Small intestine (tissue), 7 donors: ENCODE measurements around the gene PTPRF. TPM values are rescaled to one million over a fixed set of nuclear protein-coding genes. Genes with fewer than 3 reads are reported as not detected.
"Not testable (repeated sequence)": the region's sequence is repeated elsewhere in the genome, so short reads cannot be mapped to it uniquely, and the experiment has no call there.

Source experiments
- DNase-seq, 2 donors: peaks; one replicate each; pipeline versions ENCODE4 v3.0.0 to v3.0.0-alpha.2; 2013
- FAIRE-seq: peaks from 2 replicates; lab custom pipeline; 2012; peaks lifted over from hg19 to GRCh38; lab: Jason Lieb, UNC
- H3K27ac ChIP-seq, 3 donors: one replicate each; pipeline ENCODE4 v1.5.1; 2013; ENCODE audit warnings: low read length in 2 of 3, mild to moderate bottlenecking in 2 of 3, control low read depth in 1 of 3, inconsistent platforms in 1 of 3, low read depth in 1 of 3, moderate library complexity in 1 of 3
- H3K27me3 ChIP-seq, 3 donors: one replicate each; pipeline ENCODE4 v1.6.1; 2013; ENCODE audit warnings: low read length in 3 of 3, inconsistent platforms in 1 of 3; ENCODE audit not compliant: control insufficient read depth in 3 of 3, insufficient read depth in 3 of 3
- H3K36me3 ChIP-seq, 3 donors: one replicate each; pipeline ENCODE4 v1.6.1; 2013; ENCODE audit warnings: low read length in 3 of 3, inconsistent platforms in 1 of 3, low read depth in 1 of 3, mild to moderate bottlenecking in 1 of 3, moderate library complexity in 1 of 3; ENCODE audit not compliant: control insufficient read depth in 3 of 3, insufficient read depth in 2 of 3
- H3K4me1 ChIP-seq, 3 donors: one replicate each; pipeline ENCODE4 v1.6.1; 2013; ENCODE audit warnings: low read length in 2 of 3, inconsistent platforms in 1 of 3, low read depth in 1 of 3, mild to moderate bottlenecking in 1 of 3, moderate library complexity in 1 of 3; ENCODE audit not compliant: control insufficient read depth in 3 of 3, insufficient read depth in 2 of 3
- H3K4me3 ChIP-seq, 3 donors: one replicate each; pipeline ENCODE4 v1.5.1; 2013; ENCODE audit warnings: low read length in 3 of 3, control low read depth in 1 of 3, inconsistent platforms in 1 of 3, low read depth in 1 of 3, mild to moderate bottlenecking in 1 of 3, moderate library complexity in 1 of 3
- H3K9me3 ChIP-seq, 2 donors: one replicate each; pipeline ENCODE4 v1.6.1; 2013; ENCODE audit warnings: low read depth in 1 of 2, low read length in 1 of 2; ENCODE audit not compliant: control insufficient read depth in 2 of 2, insufficient read depth in 1 of 2
- WGBS, 3 donors: extraction: QIAGEN DNeasy Blood & Tissue Kit; methylation state at CpG; one replicate each; pipeline ENCODE4 v1.1.7; 2013; 5-methylcytosine and 5-hydroxymethylcytosine counted together
- polyA plus RNA-seq, 4 donors: library from polyadenylated mRNA; stranded (reverse) in 3 of 4; unstranded in 1 of 4; fragments of 200-250 nt in 3 of 4; fragments of 120-200 nt in 1 of 4; gene quantifications; one replicate each; pipeline versions ENCODE4 v1.2.1 to v1.2.3, GENCODE V29; 2013
- donor health status: healthy with polysubstance abuse.
- donor health status: control.
- donor health status: control.
- donor health status: Bipolar disorder and iron deficiency.
- donor health status: healthy.

Gene PTPRF
- polyA plus RNA-seq, 4 donors = 77.0 to 255 (median 83.2) TPM

DNA sequence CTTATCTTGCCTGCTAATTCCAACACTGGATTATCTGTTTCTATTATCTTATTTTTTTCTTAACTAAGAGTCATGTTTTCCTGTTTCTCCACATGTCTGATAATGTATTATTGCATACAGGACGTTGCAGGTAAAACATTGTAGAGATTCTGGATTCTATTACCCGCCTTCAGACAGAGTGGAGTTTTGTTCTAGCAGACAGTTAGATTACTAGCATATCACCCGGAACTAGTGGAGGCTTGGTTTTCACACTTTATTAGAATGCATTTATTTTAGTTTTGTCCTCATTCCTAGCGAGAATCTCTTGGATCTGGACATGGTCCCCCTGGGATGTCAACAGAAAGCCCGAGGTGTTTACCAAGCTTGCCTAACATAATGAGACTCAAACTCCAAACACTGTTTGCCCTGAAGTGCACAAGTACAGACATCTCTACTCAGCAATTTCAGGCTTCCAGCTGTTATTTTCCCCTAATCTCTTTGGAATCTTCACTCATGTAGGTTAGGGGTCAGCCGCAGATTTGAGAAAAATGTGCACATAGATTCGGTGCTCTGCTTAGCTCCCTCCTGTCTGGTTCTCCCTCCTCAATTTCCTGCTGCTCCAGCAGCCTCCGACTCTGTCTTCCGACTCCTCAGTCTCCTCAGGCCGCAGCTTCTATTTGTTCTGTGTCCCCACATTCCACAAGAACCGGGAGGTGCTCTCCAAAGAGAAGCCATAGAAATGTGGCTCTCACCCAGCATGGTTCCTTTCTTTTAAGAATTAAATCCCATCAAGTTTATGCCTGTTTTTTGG is 36.8 kb upstream of the PTPRF start:
- WGBS, 3 donors = 50 to 66% (median 66%) methylated on average over 11 of the region's 11 CpGs
- H3K27ac ChIP-seq = no peak overlapping the region
- FAIRE-seq (no peak), DNase-seq (no peak)
- H3K4me3 ChIP-seq = no peak overlapping the region
- H3K9me3 ChIP-seq = peaks cover 0 to 18% of the 10 kb centered on the region in 2 donors
- H3K36me3 ChIP-seq = no peaks in the 10 kb centered on the region
- H3K4me1 ChIP-seq = no peaks in the 10 kb centered on the region
- H3K27me3 ChIP-seq = no peaks in the 10 kb centered on the region

DNA sequence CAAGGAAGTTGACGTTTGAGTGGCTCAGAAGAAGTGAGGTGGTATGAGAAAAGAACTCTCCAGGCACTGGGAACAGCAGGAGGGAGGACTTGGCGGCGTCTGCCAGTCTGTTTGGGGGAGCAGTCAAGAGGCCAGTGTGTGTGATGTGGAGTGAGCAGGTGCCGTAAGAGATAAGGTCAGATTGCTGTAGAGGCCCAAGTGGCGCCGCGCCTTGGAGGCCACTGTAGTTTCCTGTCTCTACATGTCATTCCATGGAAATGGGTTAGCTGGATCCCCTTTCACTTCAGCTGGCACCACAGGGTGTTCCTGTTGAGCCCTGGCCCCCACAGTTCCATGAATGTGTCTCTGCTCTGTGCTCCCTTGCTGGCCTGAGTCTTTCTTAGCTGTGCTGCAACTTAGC is 35.5 kb upstream of the PTPRF start:
- DNase-seq (no peak), FAIRE-seq (no peak)
- H3K27me3 ChIP-seq = no peaks in the 10 kb centered on the region
- H3K36me3 ChIP-seq = no peaks in the 10 kb centered on the region
- H3K27ac ChIP-seq = no peak overlapping the region
- peaks cover 0 to 14% of the 10 kb centered on the region in 2 donors for H3K9me3 ChIP-seq
- no peak overlapping the region for H3K4me3 ChIP-seq
- WGBS, 3 donors = 82 to 88% (median 83%) methylated on average over 7 of the region's 7 CpGs
- no peaks in the 10 kb centered on the region for H3K4me1 ChIP-seq

DNA sequence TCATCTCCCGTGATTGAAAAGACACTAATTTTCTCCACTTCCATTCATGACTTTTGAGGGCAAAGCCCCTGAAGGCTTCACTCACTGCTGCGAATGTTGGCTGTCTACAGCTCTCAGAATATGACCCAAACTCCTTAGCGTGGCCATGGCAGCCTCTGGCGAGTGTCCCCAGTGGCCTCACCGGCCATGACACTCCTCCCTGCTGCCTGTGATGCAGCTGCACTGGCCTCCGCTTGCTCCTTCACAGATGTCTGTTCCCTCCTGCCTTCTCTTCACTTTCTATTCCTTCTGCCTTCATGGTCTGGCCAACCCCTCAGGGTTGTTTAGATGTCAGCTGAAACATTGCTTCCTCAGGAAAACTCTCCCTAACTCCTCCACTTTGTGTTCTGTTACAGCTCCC is 30.8 kb upstream of the PTPRF start:
- no peak for FAIRE-seq
- H3K9me3 ChIP-seq = no peaks in the 10 kb centered on the region

DNA sequence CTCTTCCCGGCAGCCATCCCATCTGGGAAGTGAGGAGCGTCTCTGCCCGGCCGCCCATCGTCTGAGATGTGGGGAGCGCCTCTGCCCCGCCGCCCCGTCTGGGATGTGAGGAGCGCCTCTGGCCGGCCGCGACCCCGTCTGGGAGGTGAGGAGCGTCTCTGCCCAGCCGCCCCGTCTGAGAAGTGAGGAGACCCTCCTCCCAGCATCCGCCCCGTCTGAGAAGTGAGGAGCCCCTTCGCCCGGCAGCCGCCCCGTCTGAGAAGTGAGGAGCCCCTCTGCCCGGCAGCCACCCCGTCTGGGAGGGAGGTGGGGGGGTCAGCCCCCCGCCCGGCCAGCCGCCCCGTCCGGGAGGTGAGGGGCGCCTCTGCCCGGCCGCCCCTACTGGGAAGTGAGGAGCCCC is 28.9 kb upstream of the PTPRF start:
- not testable (repeated sequence) for H3K27me3 ChIP-seq, H3K9me3 ChIP-seq, H3K4me3 ChIP-seq, DNase-seq, H3K4me1 ChIP-seq, H3K36me3 ChIP-seq, FAIRE-seq, H3K27ac ChIP-seq
- WGBS, 3 donors = 94 to 98% (median 95%) methylated on average over 6 to 20 of the region's 33 CpGs

More for the DNA sequence above, 30.8 kb upstream of the PTPRF start:
- H3K27ac ChIP-seq = no peak overlapping the region
- no peaks in the 10 kb centered on the region for H3K36me3 ChIP-seq
- no peak overlapping the region for H3K4me3 ChIP-seq
- WGBS, 3 donors = 72 to 84% (median 75%) methylated on average over 6 of the region's 6 CpGs
- no peak for DNase-seq
- no peaks in the 10 kb centered on the region for H3K27me3 ChIP-seq
- H3K4me1 ChIP-seq = no peaks in the 10 kb centered on the region

DNA sequence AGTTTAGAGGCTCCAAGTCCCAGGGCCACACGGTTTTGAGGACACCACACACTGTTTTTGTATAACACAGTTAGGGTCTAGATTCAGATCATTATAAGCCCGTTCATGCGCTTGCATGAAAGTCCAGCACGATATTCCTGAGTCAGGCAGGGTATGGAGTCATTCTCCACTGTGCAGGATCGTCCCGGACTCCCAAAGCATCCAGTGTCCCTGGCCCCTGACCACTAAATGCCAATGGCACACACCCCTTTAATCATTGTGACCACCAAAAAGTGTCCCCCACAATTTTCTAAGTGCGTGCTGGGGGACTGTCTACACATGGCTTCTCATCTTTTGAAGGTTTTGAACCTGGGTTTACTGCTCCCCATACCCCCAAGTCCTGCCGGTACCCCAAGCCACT is 27.1 kb upstream of the PTPRF start:
- no peak overlapping the region for H3K27ac ChIP-seq
- H3K4me3 ChIP-seq = no peak overlapping the region
- DNase-seq = no peak
- H3K4me1 ChIP-seq = no peaks in the 10 kb centered on the region
- H3K27me3 ChIP-seq = no peaks in the 10 kb centered on the region
- no peak for FAIRE-seq
- no peaks in the 10 kb centered on the region for H3K36me3 ChIP-seq
- WGBS, 3 donors = 91 to 92% (median 92%) methylated on average over 8 of the region's 8 CpGs
- no peaks in the 10 kb centered on the region for H3K9me3 ChIP-seq

DNA sequence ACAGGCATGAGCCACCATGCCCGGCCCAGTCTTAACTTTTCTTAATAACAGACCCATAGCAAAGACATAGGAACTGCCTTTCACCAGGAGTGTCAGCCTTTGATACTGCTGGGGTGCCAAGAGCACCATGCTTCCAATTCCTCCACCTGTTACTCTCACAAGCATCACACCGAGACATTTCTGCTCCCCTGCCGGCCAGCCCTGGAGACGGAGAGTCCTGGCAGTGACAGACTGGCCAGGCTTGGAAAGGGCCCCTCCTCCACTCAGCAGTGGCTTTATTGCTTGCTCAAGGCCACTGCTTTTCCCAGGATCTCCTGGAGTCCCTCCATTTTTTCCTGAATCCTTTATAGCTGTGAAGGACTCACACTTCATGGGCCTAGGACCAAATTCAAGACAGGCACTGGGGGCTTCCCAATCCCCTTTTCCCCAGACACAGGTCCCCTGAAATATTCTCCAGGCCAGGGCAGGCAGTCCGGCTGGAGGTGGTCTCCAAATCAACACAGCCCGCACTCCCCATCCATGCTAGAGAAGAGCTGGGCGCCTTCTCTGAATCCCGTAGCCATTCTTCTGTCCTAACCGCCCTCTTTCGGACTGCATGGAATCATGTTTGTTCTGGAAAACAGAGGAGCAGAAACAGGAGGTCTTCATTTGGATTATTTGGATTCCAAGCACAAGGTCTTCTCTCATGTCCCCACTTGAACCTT is 25.5 kb upstream of the PTPRF start:
- Histone ChIP-seq H3K4me1 (no peaks in the 10 kb centered on the region), H3K36me3 (no peaks in the 10 kb centered on the region), H3K9me3 (no peaks in the 10 kb centered on the region), H3K4me3 (no peak overlapping the region), H3K27me3 (no peaks in the 10 kb centered on the region), H3K27ac (no peak overlapping the region)
- peak in 1 of 2 donors; percentile 28 for DNase-seq
- FAIRE-seq = no peak
- 87 to 90% (median 89%) methylated on average over 10 of the region's 10 CpGs for WGBS, 3 donors

DNA sequence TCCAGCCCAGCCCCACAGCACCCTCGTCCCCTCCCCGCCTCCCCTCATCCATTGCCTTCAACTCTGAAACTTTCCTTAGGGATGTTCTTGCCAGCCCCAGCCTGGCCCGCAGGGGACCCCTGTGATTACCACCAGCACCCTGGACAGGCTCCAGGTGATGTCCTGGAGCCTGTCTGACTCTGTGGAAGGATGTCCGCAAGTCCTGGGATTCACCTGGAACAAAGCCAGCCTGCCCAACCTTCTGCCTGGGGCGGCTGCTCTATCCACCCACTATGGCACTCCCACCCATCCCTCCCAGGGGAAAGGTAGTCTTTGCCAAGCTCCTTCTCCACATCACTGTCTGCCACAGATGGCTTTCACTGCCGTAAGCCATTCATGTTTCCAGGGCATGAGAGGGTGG is 24.4 kb upstream of the PTPRF start:
- no peak for FAIRE-seq
- H3K27ac ChIP-seq = no peak overlapping the region
- H3K9me3 ChIP-seq = peaks cover 0 to under 1% of the 10 kb centered on the region in 2 donors
- no peaks in the 10 kb centered on the region for H3K4me1 ChIP-seq
- 83 to 89% (median 88%) methylated on average over 6 of the region's 6 CpGs for WGBS, 3 donors
- DNase-seq = no peak
- no peak overlapping the region for H3K4me3 ChIP-seq
- H3K36me3 ChIP-seq = no peaks in the 10 kb centered on the region
- H3K27me3 ChIP-seq = no peaks in the 10 kb centered on the region

DNA sequence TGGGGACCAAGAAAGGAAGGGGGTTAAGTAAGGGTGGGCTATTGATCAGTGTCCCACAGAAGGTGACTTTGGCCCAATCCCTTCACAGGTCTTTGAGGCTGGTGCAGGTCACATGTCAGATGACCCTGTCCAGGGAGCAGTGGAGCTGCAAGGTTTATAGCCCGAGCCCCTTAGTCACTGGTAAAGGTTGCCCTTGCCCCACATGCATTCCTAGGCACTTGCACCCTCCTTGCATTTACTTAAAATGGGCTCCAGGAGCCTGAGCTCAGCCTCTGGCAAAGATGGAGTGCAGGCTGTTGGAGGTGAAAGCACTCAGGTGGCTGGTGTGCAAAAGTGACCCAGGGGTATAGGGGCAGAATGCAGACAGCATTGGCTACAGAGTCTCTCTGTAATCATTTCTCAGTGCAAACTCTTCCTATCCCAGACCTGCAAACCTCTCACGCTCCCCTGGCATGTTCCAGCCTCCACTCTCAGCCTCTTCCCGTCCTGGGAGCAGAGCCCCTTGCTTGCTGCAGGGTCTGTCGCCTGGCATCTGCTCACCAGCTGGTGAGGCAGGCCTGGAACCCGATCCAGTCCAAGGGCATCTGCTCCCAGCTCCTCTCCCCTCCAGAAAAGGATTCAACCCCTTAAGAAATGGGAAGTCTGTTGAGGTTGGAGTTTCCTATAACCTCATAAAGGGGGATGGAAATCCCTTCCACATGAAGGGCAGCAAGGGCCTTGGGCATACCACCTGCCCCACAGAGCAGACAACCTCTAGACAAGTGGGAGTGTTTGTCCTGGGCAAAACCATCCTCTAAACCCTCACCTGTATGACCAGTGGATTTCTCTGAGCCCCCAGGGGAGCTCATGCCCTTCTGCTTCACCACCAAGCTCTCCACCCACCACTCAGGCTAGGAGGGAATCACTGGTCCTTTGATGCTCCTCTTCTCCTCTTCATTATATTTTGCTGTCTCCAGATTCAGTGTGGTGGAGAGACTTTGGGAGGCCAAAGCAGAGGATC is 23.1 kb upstream of the PTPRF start:
- H3K27ac ChIP-seq = no peak overlapping the region
- FAIRE-seq = no peak
- peaks cover 0 to 5% of the 10 kb centered on the region in 2 donors for H3K9me3 ChIP-seq
- peaks cover 0 to 5% (median 0%) of the 10 kb centered on the region in 3 donors for H3K4me1 ChIP-seq
- no peaks in the 10 kb centered on the region for H3K36me3 ChIP-seq
- no peak for DNase-seq
- WGBS, 3 donors = 85 to 87% (median 86%) methylated on average over 5 of the region's 5 CpGs
- no peaks in the 10 kb centered on the region for H3K27me3 ChIP-seq
- H3K4me3 ChIP-seq = no peak overlapping the region
